ENCODE measurements around the gene MAS1L.

Gene MAS1L

DNA sequence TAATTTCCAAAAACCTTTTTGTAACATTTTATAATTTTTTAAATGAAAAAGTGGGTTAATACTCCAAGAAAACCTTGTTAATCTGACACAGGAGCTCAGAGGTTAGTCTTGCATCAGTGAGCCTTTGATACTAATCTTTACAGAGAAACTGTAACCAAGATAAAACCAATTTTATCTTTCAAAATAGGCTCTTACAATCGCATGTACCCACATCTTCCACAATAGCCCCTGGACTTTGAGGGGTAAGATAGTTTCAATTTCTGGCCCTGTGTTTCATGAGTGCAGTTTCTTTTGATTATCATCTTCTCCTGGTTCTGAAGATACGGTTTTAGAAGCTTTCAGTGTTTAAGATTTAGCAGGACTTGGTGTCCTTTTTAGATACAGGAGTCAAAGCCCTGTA lies 34.5 kb upstream of the MAS1L start:
- TF ChIP-seq CTCF (IDR thresholded peaks at IDR 0.05; ENCODE audit: insufficient read depth, low read depth, low read length, missing control alignments) = no peak
- no peak overlapping the region for H3K4me3 ChIP-seq (ENCODE audit: low read depth, low read length)
- DNase-seq (ENCODE audit: low read depth) = no peak

- no peak for TF ChIP-seq CTCF (IDR thresholded peaks at IDR 0.05; ENCODE audit: insufficient read depth, low read depth, low read length, missing control alignments)
- DNase-seq (ENCODE audit: low read depth) = no peak
- H3K4me3 ChIP-seq (ENCODE audit: low read depth, low read length) = no peak overlapping the region
Measured at GRCh38 chr6:29521006-29521680, 33.4 kb upstream of the MAS1L start.

GRCh38 chr6:29520232-29520631 lies 32.5 kb upstream of the MAS1L start:
- TF ChIP-seq CTCF (IDR thresholded peaks at IDR 0.05; ENCODE audit: insufficient read depth, low read depth, low read length, missing control alignments) = no peak
- DNase-seq (ENCODE audit: low read depth) = no peak
- no peak overlapping the region for H3K4me3 ChIP-seq (ENCODE audit: low read depth, low read length)

DNA sequence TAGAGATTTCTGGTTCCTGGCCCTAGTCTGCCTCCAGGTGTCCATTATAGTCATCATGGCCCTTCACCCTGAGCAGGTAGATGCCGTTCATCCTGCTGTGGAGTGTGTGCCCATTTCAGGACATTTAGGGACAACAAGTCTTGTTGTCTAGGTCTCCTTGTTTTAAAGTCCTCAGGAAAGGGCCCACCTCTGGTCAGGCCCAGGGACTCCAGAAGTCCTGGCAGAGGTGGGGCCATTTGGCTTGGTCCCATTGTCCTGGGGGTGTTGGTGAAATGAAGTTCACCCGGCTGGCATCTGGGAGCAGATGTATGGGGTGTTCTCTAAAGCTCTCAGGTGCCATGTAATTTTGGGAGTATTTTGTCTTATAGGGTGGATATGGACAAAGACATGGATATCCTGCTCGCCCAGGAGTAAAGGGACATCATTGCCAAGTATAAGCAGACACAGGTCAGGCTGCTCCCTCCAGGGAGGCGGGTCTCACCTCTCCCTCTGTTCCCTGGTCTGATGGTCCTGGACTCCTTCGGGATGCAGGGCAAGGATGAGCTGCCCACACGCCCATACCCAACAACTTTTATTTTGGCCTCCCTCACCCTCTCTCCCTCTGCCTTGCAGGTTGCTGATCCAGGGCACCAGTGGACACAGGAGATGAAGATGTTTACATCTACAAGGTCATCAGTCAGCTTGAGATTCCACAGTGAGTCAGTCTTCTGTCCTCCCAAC lies 31.7 kb upstream of the MAS1L start:
- TF ChIP-seq CTCF (IDR thresholded peaks at IDR 0.05; ENCODE audit: insufficient read depth, low read depth, low read length, missing control alignments) = no peak
- DNase-seq (ENCODE audit: low read depth) = no peak
- H3K4me3 ChIP-seq (ENCODE audit: low read depth, low read length) = no peak overlapping the region

DNA sequence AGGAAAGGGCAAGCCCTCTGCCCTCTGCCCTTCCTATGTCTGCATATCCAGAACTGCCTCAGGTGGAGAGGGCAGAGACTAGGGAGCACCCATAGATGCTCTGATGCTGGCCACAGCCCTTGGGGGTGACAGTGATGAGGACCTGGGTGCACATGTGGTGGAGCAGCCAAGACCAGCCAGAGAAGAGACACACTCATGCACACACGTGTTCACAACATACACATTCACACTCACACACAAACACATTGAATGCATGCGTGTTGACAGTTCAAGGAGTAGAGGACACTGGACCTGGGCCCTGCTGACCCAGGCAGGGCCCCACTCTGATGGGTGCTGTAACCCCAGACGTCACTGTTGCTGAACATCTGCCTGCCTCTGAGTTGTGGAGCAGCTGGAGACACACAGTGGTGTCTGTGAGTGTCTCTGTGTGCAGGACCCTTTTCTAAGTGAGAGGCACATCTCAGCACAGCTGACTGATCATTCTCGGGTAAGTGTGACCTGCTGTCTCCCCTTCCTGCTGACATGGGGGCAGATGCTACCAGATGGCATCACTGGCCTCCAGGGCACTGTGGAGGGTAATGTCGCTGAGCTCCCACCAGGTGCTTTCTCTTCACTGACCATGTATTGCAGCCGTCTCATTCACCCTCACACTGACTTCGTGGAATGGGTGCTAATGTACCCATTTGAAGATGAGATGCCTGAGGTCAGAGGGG lies 30.1 kb upstream of the MAS1L start:
- no peak overlapping the region for H3K4me3 ChIP-seq (ENCODE audit: low read depth, low read length)
- no peak for DNase-seq (ENCODE audit: low read depth)
- TF ChIP-seq CTCF (IDR thresholded peaks at IDR 0.05; ENCODE audit: insufficient read depth, low read depth, low read length, missing control alignments) = no peak

GRCh38 chr6:29517245-29517644 lies 29.5 kb upstream of the MAS1L start:
- TF ChIP-seq CTCF (IDR thresholded peaks at IDR 0.05; ENCODE audit: insufficient read depth, low read depth, low read length, missing control alignments) = no peak
- no peak for DNase-seq (ENCODE audit: low read depth)
- no peak overlapping the region for H3K4me3 ChIP-seq (ENCODE audit: low read depth, low read length)

Measured in GM12865 (cell line).